ENCODE measurements around the gene GPATCH8. TPM values are rescaled to one million over a fixed set of nuclear protein-coding genes. Genes with fewer than 3 reads are reported as not detected.

Gene GPATCH8
- total RNA-seq, 4 donors from 2014 or later = 33.8 to 49.3 (median 39.1) TPM

GRCh38 chr17:44397479-44398440, 105.4 kb downstream of the GPATCH8 start:
- TF ChIP-seq CTCF (IDR thresholded peaks at IDR 0.05; ENCODE audit: low read depth) = no peak

- no peak for TF ChIP-seq CTCF (IDR thresholded peaks at IDR 0.05; ENCODE audit: low read depth)
Observed at GRCh38 chr17:44396946-44397345, 106.3 kb downstream of the GPATCH8 start.

DNA sequence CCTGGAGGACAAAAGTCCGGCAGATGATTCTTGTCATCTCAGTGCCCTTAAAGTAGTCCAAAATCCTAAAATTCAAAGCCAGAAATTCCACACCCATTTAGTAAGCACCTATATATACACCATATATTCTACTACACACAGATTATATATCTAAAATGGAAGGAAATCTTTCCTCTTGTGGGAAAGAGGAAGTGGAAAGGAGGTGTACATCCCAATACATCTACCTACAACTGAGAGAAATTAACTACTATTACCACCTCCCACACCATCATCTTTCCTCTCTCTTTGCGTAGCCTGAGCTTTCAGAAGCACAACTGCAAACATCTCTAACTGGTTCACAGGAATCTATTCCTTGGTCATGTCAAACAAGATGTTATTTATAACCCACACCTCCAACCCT, 108.4 kb downstream of the GPATCH8 start:
- TF ChIP-seq CTCF (IDR thresholded peaks at IDR 0.05; ENCODE audit: low read depth) = no peak

DNA sequence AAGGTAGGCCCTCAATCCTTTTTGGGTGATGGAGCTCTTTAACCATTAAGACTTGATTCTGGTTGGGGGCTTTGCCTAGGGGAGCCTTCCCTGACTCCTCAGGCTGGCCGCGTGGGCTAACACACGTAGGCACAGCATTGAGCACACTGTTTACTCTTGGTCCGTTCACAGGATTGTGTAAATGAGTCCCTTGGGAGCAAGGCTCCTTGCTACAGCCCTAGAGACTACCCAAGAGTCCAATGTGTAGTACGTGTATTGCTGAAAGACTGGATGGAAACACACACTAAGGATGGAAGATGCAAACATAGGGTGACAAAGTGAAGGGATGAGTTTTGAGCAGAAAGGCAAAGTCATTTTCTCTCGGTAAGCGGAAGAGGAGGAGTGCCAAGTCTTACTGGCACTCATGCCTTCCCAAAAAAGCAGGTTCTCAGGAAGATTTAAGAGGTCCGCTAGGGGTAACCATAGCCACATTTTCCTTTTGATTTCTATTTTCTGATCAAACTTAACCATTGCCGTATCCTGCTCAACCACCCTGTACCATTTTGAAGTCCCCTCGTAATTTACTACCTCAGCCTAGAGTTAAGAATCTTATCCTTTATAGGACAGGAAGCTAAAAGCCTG, 112.8 kb downstream of the GPATCH8 start:
- no peak for TF ChIP-seq CTCF (IDR thresholded peaks at IDR 0.05; ENCODE audit: low read depth)

GRCh38 chr17:44389723-44390202, 113.4 kb downstream of the GPATCH8 start:
- TF ChIP-seq CTCF (IDR thresholded peaks at IDR 0.05; ENCODE audit: low read depth) = no peak

DNA sequence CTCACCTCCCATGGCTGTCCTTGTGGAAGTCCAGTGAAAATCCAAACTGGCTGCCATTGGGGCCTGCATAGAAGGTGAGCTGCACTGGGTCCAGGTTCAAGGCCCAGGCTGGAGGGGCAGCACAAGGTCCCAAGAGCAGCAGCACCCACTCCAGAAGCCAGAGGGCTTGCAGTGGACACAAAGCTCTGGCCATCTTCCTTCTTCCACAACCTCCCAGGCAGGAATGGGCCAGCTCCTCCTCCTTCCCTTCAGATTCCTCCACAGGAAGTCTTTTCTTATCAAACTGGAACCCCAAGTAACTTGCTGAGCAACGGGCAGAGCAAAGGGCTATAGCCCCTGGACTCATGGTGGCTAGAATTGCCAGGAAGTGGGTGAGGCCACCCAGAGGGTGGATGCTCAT, 113.9 kb downstream of the GPATCH8 start, which contains the start of gene ITGA2B:
Gene ITGA2B (minus strand): TSS at position 369 of the 400 bp plus-strand sequence. CDS start 176 bp downstream, at position 193.
- no peak for TF ChIP-seq CTCF (IDR thresholded peaks at IDR 0.05; ENCODE audit: low read depth)

DNA sequence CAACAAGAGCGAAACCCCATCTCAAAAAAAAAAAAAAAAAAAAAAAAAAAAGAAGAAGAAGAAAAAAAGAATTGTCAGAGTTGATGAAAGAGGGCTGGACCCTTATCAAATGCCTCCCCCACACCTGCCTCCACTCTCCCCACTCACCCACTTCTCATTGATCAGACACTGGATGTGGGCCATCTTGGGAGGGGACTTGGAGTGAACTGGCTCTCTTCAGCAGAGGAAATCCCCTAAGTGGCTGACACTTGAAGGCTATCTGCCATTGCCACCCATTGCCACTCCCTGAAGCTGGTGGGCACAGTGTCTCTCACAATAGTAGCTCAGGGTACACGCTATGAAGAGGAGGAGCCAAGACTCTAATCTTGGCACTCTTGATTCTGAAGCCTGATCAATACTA, 115.4 kb downstream of the GPATCH8 start:
- TF ChIP-seq CTCF (IDR thresholded peaks at IDR 0.05; ENCODE audit: low read depth) = no peak
